B cell (primary cell): Measurements from ENCODE around the gene OPHN1. TPM values are rescaled to one million over a fixed set of nuclear protein-coding genes. Genes with fewer than 3 reads are reported as not detected.

Experiments
- ATAC-seq: fragments of 200-7000 bp; cut with Tn5 transposase; one replicate; pipeline ENCODE4 v1.10.0; 2021; ENCODE audit warnings: low read depth, mild to moderate bottlenecking, moderate number of reproducible peaks, moderate library complexity
- CTCF ChIA-PET: fragments of 350-600 bp; sonication (Branson Sonifier 250); formaldehyde crosslinking; loops from one replicate; lab custom pipeline; 2021; ENCODE audit warnings: antibody characterized with exemption, inconsistent platforms; lab: Charles Lee
- POLR2A ChIA-PET: fragments of 350-600 bp; sonication (Branson Sonifier 250); formaldehyde crosslinking; loops from one replicate; lab custom pipeline; 2021; ENCODE audit warnings: antibody characterized with exemption; lab: Charles Lee
- DNase-seq: peaks from one replicate; pipeline ENCODE4 v3.0.0; 2013
- H2AFZ ChIP-seq: 2 replicates; pipeline ENCODE4 v1.6.1; 2012; ENCODE audit warnings: mild to moderate bottlenecking, low read depth, low read length; ENCODE audit not compliant: insufficient read depth, poor library complexity, severe bottlenecking
- H3K27ac ChIP-seq, 2 donors: 1 replicate in 1 of 2; 2 replicates in 1 of 2; pipeline ENCODE4 v1.5.1; 2012 to 2013; ENCODE audit warnings: low read length in 2 of 2, mild to moderate bottlenecking in 2 of 2, moderate library complexity in 1 of 2
- H3K27me3 ChIP-seq, 4 experiments: fragments of 200-600 bp in 1 of 4; sonication (generic) in 1 of 4; replicated peaks in 1 of 4; 1 replicate in 2 of 4; 2 replicates in 2 of 4; pipeline versions ENCODE4 v1.6.1 to v1.7.0; 2013 to 2016; ENCODE audit warnings: low read length in 3 of 4, mild to moderate bottlenecking in 2 of 4, mixed read lengths in 1 of 4, moderate library complexity in 1 of 4; ENCODE audit not compliant: insufficient read depth in 4 of 4, control insufficient read depth in 3 of 4; ENCODE audit errors: control extremely low read depth in 1 of 4
- H3K36me3 ChIP-seq, 2 experiments: replicated peaks in 1 of 2; 1 replicate in 1 of 2; 2 replicates in 1 of 2; pipeline versions ENCODE4 v1.6.1 to v1.7.1; 2013; ENCODE audit warnings: low read length in 1 of 2; ENCODE audit not compliant: insufficient read depth in 2 of 2, control insufficient read depth in 1 of 2; ENCODE audit errors: control extremely low read depth in 1 of 2, extremely low read depth in 1 of 2
- H3K4me1 ChIP-seq, 2 donors: fragments of 200-600 bp in 1 of 2; sonication (generic) in 1 of 2; 1 replicate in 1 of 2; 2 replicates in 1 of 2; pipeline versions ENCODE4 v1.5.1 to v1.6.1; 2013 to 2017; ENCODE audit warnings: low read length in 2 of 2; ENCODE audit not compliant: control insufficient read depth in 2 of 2, insufficient read depth in 2 of 2
- H3K4me2 ChIP-seq: replicated peaks from 2 replicates; pipeline ENCODE3; 2012; ENCODE audit warnings: mild to moderate bottlenecking, low read depth, low read length; ENCODE audit not compliant: poor library complexity, severe bottlenecking
- H3K4me3 ChIP-seq, 5 experiments: fragments of 200-600 bp in 1 of 5; sonication (generic) in 1 of 5; 1 replicate in 3 of 5; 2 replicates in 2 of 5; pipeline versions ENCODE4 v1.5.1 to v1.7.0; 2011 to 2016; ENCODE audit warnings: low read length in 4 of 5, mild to moderate bottlenecking in 4 of 5, low read depth in 2 of 5, control low read depth in 1 of 5, moderate library complexity in 1 of 5; ENCODE audit not compliant: insufficient read depth in 1 of 5; ENCODE audit errors: control extremely low read depth in 1 of 5, extremely low read depth in 1 of 5
- H3K79me2 ChIP-seq: fragments of 200-600 bp; sonication (generic); one replicate; pipeline ENCODE4 v1.6.0; 2016; ENCODE audit warnings: low read length; ENCODE audit not compliant: control insufficient read depth, insufficient read depth
- H3K9ac ChIP-seq: fragments of 200-600 bp; sonication (generic); 2 replicates; pipeline ENCODE4 v1.6.1; 2017; ENCODE audit warnings: mild to moderate bottlenecking, low read length, moderate library complexity
- H3K9me3 ChIP-seq, 3 donors: one replicate each; pipeline versions ENCODE4 v1.6.1 to v1.7.1; 2013; ENCODE audit warnings: low read length in 2 of 3; ENCODE audit not compliant: control insufficient read depth in 2 of 3, insufficient read depth in 1 of 3; ENCODE audit errors: control extremely low read depth in 1 of 3
- H4K20me1 ChIP-seq: 2 replicates; pipeline ENCODE4 v1.6.0; 2012; ENCODE audit warnings: mild to moderate bottlenecking, low read length; ENCODE audit not compliant: insufficient read depth, control insufficient read depth, poor library complexity, severe bottlenecking
- H3K27ac Mint-ChIP-seq: one replicate; pipeline ENCODE4 v1.8.0; 2021; ENCODE audit warnings: mixed read lengths
- H3K27me3 Mint-ChIP-seq: one replicate; pipeline ENCODE4 v1.8.0; 2021; ENCODE audit warnings: mixed read lengths
- H3K4me1 Mint-ChIP-seq: one replicate; pipeline ENCODE4 v1.8.0; 2021; ENCODE audit warnings: mixed read lengths
- H3K4me3 Mint-ChIP-seq: one replicate; pipeline ENCODE4 v1.8.0; 2021; ENCODE audit warnings: mixed read lengths
- H3K9me3 Mint-ChIP-seq: one replicate; pipeline ENCODE4 v1.8.0; 2022; ENCODE audit warnings: mixed read lengths; ENCODE audit not compliant: insufficient read depth
- EZH2 ChIP-seq: IDR thresholded peaks from 2 replicates; pipeline ENCODE4 v1.6.1; 2012; ENCODE audit warnings: borderline replicate concordance, low read depth, mild to moderate bottlenecking, moderate library complexity, low read length; ENCODE audit not compliant: insufficient read depth, poor library complexity, severe bottlenecking
- WGBS: methylation state at CpG from one replicate; pipeline ENCODE4 v1.1.5; 2013; ENCODE audit warnings: missing lambda C conversion rate; ENCODE audit not compliant: insufficient coverage; 5-methylcytosine and 5-hydroxymethylcytosine counted together
- intact Hi-C: fragments of 100-400 bp; cut with micrococcal nuclease; formaldehyde crosslinking; loops from one replicate; pipeline ENCODE4 v1.10.0; 2022
- polyA plus RNA-seq: library from polyadenylated mRNA; depleted of rRNA; stranded (reverse); fragments of >200 nt; gene quantifications from 2 replicates; pipeline ENCODE4 v1.2.3, GENCODE V29; 2012
- total RNA-seq, 2 donors: library from RNA; stranded (reverse); fragments of 120-200 nt in 1 of 2; gene quantifications; 1 replicate in 1 of 2; 2 replicates in 1 of 2; pipeline versions ENCODE4 v1.2.3 to v1.2.4, GENCODE V29; 2013 to 2022
- TF ChIP-seq, protein P1 (sequence below): fragments of 200-600 bp; IDR thresholded peaks from one replicate; pipeline ENCODE4 v1.8.0; 2022; ENCODE audit warnings: antibody characterized with exemption, mild to moderate bottlenecking

Gene OPHN1
- total and polyA plus RNA-seq, 2 donors (not counting 1 experiment from before 2014, with no cell fraction given): 0.03 to 0.17 TPM

DNA sequence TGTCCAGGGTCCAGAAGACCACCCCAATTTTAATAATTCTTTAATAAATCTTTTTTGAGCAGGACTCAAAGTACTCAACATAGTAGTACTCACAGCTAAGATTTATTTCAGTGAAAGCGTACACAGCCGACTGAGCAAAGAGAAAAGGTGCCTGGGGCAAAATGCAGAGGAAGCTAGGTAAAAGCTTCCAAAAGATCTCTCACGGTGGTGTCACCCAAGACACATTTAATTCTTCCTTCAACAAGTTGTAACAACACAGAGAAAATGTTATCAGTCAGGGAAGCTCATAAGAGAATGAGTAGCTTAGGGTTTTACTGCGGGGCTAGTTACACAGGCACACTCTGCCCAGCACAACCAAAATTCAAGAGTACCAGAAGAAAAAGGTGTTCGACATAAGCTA lies 201.1 kb downstream of the OPHN1 start:
- no peak for DNase-seq
- Histone ChIP-seq H3K9me3 (no peaks in the 10 kb centered on the region), H3K4me2 (no peak overlapping the region), H3K27me3 (no peaks in the 10 kb centered on the region), H3K4me1 (no peaks in the 10 kb centered on the region), H3K36me3 (no peaks in the 10 kb centered on the region), H3K79me2 (no peaks in the 10 kb centered on the region), H3K9ac (no peak overlapping the region), H3K27ac (no peak overlapping the region), H4K20me1 (no peaks in the 10 kb centered on the region), H2AFZ (no peak overlapping the region), H3K4me3 (no peak overlapping the region)
- TF ChIP-seq EZH2: no peak
- TF ChIP-seq, protein P1, sequence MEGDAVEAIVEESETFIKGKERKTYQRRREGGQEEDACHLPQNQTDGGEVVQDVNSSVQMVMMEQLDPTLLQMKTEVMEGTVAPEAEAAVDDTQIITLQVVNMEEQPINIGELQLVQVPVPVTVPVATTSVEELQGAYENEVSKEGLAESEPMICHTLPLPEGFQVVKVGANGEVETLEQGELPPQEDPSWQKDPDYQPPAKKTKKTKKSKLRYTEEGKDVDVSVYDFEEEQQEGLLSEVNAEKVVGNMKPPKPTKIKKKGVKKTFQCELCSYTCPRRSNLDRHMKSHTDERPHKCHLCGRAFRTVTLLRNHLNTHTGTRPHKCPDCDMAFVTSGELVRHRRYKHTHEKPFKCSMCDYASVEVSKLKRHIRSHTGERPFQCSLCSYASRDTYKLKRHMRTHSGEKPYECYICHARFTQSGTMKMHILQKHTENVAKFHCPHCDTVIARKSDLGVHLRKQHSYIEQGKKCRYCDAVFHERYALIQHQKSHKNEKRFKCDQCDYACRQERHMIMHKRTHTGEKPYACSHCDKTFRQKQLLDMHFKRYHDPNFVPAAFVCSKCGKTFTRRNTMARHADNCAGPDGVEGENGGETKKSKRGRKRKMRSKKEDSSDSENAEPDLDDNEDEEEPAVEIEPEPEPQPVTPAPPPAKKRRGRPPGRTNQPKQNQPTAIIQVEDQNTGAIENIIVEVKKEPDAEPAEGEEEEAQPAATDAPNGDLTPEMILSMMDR: no peak
- Mint-ChIP-seq H3K9me3 (no peaks in the 10 kb centered on the region), H3K4me3 (no peak overlapping the region), H3K27me3 (no peaks in the 10 kb centered on the region), H3K4me1 (no peaks in the 10 kb centered on the region), H3K27ac (no peak overlapping the region)
- CTCF ChIA-PET: no interaction called here
- intact Hi-C loops: no loop called here
- WGBS: no CpG with 5 or more reads among the region's 5 CpGs
- ATAC-seq: no peak
- POLR2A ChIA-PET: no interaction called here

DNA sequence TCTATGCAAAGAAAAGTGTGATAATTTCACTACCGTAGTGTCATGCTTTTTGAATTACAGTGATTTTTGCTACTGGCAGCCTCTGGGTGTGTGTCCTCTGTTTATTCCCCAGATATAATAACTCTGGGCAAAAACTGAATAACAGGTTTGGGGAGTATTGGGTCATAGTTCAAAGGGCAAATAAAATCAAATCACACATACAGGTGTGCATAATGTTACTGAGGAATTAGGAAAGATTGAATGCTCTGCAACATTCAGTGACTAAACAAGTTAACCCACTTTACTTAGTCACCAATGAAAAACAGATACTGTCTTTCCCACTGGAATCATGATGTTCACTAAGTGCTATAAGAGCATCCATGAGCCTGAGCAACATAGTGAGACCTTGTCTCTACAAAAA lies 224.3 kb downstream of the OPHN1 start:
- DNase-seq (no peak), ATAC-seq (no peak)
- Mint-ChIP-seq H3K27me3 (no peaks in the 10 kb centered on the region), H3K9me3 (no peaks in the 10 kb centered on the region), H3K4me3 (no peak overlapping the region), H3K4me1 (no peaks in the 10 kb centered on the region), H3K27ac (no peak overlapping the region)
- WGBS: no CpG with 5 or more reads among the region's 1 CpG
- intact Hi-C loops: no loop called here
- Histone ChIP-seq H2AFZ (no peak overlapping the region), H3K79me2 (no peaks in the 10 kb centered on the region), H3K4me2 (no peak overlapping the region), H3K4me3 (no peak overlapping the region), H3K27ac (no peak overlapping the region), H3K36me3 (no peaks in the 10 kb centered on the region), H3K4me1 (no peaks in the 10 kb centered on the region), H3K9ac (no peak overlapping the region), H3K27me3 (no peaks in the 10 kb centered on the region), H4K20me1 (no peaks in the 10 kb centered on the region), H3K9me3 (no peaks in the 10 kb centered on the region)
- TF ChIP-seq, protein P1: no peak
- TF ChIP-seq EZH2: no peak
- ChIA-PET POLR2A (no interaction called here), CTCF (no interaction called here)
